ENCODE results near the gene TTC27.
"Not testable (repeated sequence)": the region's sequence is repeated elsewhere in the genome, so short reads cannot be mapped to it uniquely, and the experiment has no call there.

Gene TTC27

DNA sequence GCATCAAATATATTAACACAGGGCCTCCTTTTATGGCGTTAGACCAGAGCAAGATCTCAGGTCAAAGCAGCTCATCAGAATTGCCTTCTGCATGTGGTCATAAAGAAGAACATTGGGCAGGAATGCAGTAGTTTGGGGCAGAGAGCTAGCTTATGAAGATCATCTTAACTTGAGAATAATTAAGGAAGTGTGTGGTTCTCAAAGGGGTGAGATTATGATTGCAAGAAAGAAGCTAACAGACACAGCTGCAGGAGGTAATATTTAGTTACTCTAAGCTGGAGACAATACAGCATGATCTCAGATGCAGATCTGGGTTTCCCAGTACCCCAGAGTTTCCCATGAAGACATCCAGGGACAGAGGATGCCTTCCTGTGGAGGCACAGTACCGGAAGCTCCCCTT lies 91.6 kb downstream of the TTC27 start:
- Mint-ChIP-seq H3K9me3 (peaks cover 2% of the 10 kb centered on the region), H3K27me3 (no peaks in the 10 kb centered on the region), H3K36me3 (peaks cover 44% of the 10 kb centered on the region), H3K27ac (no peak overlapping the region), H3K4me3 (no peak overlapping the region), H3K4me1 (peaks cover 11% of the 10 kb centered on the region)
- no peak for ATAC-seq (ENCODE audit: low read depth)
- DNase-seq (ENCODE audit: low spot score in 2 of 2): no peak

DNA sequence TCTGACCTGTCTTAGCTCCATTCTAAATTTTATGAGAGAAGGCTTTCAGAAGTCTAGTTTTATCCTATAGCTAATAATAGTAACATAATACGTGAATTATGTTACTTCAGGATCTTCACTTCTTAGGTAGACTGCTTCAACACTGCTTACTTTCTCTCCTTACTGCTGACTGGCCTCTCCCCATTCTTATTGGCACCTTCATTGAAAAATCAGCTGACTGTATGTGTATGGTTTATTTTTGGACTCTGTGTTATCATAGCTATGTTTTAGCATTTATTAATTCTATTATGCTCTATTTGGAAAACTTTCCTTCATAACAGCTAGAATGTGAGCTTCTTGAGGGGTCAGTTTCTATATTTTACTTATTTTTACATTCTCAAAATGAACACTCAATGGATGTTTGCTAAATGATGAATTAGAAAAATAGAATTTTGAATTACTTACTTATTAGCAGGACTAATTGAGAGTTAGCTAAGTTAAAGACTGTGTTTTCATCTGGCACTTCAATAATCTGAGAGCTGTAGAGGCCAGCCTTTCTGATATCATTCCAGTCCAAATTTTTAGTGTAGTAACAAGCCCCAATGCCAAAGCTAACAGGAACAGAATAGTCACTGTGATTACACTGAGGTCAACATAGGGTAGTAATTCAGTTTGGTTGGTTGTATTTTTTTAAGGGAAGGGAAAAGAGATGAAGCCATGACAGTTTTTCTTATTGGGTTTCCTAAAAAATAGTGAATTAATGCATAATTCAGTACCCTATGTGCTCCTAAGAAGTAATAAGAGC lies 92.3 kb downstream of the TTC27 start:
- Mint-ChIP-seq H3K36me3 (peaks cover 45% of the 10 kb centered on the region), H3K4me1 (peaks cover 5% of the 10 kb centered on the region), H3K9me3 (peaks cover 2% of the 10 kb centered on the region), H3K27me3 (no peaks in the 10 kb centered on the region), H3K27ac (no peak overlapping the region), H3K4me3 (no peak overlapping the region)
- ATAC-seq (ENCODE audit: low read depth): no peak
- DNase-seq (ENCODE audit: low spot score in 2 of 2): no peak

DNA sequence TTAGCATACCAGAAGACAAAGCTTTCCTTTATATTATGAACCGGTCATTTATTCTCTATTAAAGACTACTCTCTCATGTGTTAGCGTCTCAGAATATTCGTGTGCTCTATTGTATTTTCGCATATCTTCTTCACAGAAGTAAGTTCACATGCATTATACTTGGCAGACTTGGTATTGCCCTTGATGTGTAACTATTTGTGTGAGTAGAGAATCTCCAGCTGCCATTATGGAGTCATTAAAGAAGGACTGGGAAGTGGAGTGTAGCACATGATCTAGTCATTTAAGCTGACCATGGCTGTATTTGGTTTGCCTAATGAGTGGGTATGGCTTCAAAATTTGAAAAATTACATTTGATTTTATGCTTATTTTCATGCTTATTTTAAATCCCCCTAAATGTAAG lies 92.9 kb downstream of the TTC27 start:
- peaks cover 2% of the 10 kb centered on the region for H3K9me3 Mint-ChIP-seq
- H3K4me1 Mint-ChIP-seq: peaks cover 2% of the 10 kb centered on the region
- no peak for ATAC-seq (ENCODE audit: low read depth)
- no peak overlapping the region for H3K4me3 Mint-ChIP-seq
- no peaks in the 10 kb centered on the region for H3K27me3 Mint-ChIP-seq
- H3K36me3 Mint-ChIP-seq: peaks cover 49% of the 10 kb centered on the region
- no peak overlapping the region for H3K27ac Mint-ChIP-seq
- DNase-seq (ENCODE audit: low spot score in 2 of 2): no peak

DNA sequence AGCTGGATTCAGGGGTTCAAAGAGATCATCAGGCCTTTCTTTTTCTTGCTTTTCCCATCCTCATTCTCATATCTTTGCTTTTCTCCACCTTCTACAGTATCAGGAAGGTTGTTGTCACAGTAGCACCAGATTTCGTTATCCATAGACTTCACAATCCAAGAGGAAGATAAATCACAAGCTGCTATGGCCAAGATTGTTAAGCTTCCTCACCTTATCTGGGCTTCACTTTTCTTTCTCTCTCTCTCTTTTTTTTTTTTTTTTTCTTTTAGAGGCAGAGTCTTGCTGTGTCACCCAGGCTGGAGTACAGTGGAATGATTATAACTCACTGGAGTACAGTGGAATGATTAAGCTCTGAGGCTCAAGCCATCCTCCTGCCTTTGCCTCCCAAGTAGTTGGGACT lies 93.5 kb downstream of the TTC27 start:
- H3K4me3 Mint-ChIP-seq: no peak overlapping the region
- H3K4me1 Mint-ChIP-seq: peaks cover 2% of the 10 kb centered on the region
- H3K27ac Mint-ChIP-seq: no peak overlapping the region
- DNase-seq (ENCODE audit: low spot score in 2 of 2): no peak
- no peak for ATAC-seq (ENCODE audit: low read depth)
- peaks cover 4% of the 10 kb centered on the region for H3K9me3 Mint-ChIP-seq
- H3K27me3 Mint-ChIP-seq: no peaks in the 10 kb centered on the region
- peaks cover 53% of the 10 kb centered on the region for H3K36me3 Mint-ChIP-seq

DNA sequence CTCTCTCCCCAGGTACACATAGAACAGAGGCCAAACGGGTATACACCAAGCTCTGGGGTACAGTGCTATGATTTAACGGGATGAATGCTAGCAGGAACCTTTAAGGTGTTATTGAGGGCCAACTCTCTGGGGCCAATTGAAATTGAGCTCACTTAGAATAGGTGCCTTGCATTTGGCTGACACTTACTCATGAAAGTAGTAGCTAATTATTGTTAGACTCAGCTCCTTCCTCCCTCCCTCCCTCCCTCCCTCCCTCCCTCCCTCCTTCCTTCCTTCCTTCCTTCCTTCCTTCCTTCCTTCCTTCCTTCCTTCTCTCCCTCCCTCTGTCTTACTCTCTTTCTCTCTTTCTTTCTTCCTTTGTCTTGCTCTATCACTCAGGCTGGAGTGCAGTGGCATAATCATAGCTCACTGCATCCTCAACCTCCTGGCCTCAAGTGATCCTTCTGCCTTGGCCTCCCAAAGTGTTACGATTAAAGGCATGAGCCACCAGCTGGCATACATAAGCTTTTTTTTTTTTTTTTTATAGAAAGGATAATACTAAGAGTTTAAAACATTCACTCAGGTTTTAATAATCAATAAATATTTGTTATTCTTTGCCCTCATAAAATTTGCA lies 95.7 kb downstream of the TTC27 start:
- H3K4me1 Mint-ChIP-seq: peaks cover 2% of the 10 kb centered on the region
- peaks cover 56% of the 10 kb centered on the region for H3K36me3 Mint-ChIP-seq
- no peak overlapping the region for H3K4me3 Mint-ChIP-seq
- H3K27ac Mint-ChIP-seq: no peak overlapping the region
- peaks cover 6% of the 10 kb centered on the region for H3K9me3 Mint-ChIP-seq
- DNase-seq (ENCODE audit: low spot score in 2 of 2): no peak
- no peaks in the 10 kb centered on the region for H3K27me3 Mint-ChIP-seq
- ATAC-seq (ENCODE audit: low read depth): no peak

DNA sequence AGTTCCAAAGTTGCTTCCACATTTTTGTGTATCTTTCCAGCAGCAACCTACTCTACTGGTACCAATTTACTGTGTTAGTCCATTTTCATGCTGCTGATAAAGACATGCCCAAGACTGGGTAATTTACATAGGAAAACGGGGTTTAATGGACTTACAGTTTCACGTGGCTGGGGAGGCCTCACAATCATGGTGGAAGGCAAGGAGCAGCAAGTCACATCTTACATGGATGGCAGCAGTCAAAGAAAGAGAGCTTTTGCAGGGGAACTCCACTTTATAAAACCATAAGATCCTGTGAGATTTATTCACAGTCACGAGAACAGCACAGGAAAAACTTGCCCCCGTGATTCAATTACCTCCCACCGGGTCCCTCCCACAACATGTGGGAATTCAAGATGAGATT lies 98.8 kb downstream of the TTC27 start:
- DNase-seq (ENCODE audit: low spot score in 2 of 2); ATAC-seq (ENCODE audit: low read depth); H3K4me1 Mint-ChIP-seq; H3K27me3 Mint-ChIP-seq; H3K4me3 Mint-ChIP-seq; H3K9me3 Mint-ChIP-seq: not testable (repeated sequence)
- H3K27ac Mint-ChIP-seq: peak overlapping the region; percentile 73
- H3K36me3 Mint-ChIP-seq: peaks cover 52% of the 10 kb centered on the region

DNA sequence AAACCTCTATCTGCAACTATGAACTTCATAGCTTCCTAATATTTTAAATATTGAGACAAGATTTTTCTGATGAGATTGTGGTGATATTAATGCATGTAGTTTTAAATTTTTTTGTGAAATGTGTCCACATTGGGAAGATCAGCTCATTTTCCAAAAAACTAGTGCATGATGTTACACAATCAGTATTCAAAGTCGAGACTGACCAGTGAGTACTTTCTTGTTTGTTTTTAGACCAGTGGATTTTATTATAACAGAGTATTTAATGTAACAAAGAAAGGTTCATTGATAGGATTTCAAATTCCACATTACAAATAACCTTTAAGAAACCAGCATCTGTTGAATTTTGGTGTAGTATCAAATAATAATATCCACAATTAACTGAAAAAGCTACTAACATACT lies 99.3 kb downstream of the TTC27 start:
- H3K27ac Mint-ChIP-seq: no peak overlapping the region
- DNase-seq (ENCODE audit: low spot score in 2 of 2) (no peak), ATAC-seq (ENCODE audit: low read depth) (no peak)
- no peaks in the 10 kb centered on the region for H3K27me3 Mint-ChIP-seq
- H3K9me3 Mint-ChIP-seq: peaks cover 6% of the 10 kb centered on the region
- peaks cover 2% of the 10 kb centered on the region for H3K4me1 Mint-ChIP-seq
- no peak overlapping the region for H3K4me3 Mint-ChIP-seq
- H3K36me3 Mint-ChIP-seq: peaks cover 47% of the 10 kb centered on the region

DNA sequence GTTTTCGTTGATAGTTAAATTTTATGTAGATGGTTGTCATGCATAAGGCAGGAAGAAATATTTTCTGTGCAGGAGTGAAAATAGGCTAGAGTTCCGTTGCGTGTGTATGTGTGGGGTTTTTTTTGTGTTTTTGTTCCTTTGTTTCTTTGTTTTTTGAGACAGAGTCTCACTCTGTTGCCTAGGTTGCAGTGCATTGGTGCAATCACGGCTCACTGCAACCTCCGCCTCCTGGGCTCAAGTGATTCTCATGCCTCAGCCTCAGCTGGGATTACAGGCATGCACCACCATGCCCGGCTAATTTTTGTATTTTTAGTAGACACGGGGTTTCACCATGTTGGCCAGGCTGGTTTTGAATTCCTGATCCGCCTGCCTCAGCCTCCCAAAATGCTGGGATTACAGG lies 103.1 kb downstream of the TTC27 start:
- H3K9me3 Mint-ChIP-seq; DNase-seq (ENCODE audit: low spot score in 2 of 2); H3K4me3 Mint-ChIP-seq; H3K4me1 Mint-ChIP-seq; H3K27ac Mint-ChIP-seq; ATAC-seq (ENCODE audit: low read depth); H3K27me3 Mint-ChIP-seq: not testable (repeated sequence)
- H3K36me3 Mint-ChIP-seq: peaks cover 29% of the 10 kb centered on the region

DNA sequence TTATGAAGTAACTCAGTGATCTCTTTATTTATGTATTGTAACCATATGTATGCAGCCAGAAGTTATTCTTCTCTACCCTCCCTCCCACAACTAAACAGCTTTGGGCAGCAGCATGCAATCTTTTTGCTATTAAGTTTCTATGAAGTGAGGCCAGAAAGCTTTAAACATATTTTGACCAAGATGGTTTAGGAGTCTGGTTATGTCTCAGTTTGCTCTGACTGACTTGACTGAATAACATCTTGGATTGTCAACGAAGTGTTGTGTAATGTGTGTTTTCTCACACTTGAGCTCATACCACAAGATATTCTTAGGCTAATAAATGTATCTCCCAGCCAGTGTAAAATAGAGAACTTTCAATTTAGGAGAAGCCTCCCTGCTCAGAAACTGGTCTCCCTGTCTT lies 104.3 kb downstream of the TTC27 start:
- Mint-ChIP-seq H3K27me3 (no peaks in the 10 kb centered on the region), H3K27ac (no peak overlapping the region), H3K4me3 (no peak overlapping the region), H3K36me3 (peaks cover 23% of the 10 kb centered on the region), H3K4me1 (no peaks in the 10 kb centered on the region), H3K9me3 (no peaks in the 10 kb centered on the region)
- DNase-seq (ENCODE audit: low spot score in 2 of 2) (no peak), ATAC-seq (ENCODE audit: low read depth) (no peak)

DNA sequence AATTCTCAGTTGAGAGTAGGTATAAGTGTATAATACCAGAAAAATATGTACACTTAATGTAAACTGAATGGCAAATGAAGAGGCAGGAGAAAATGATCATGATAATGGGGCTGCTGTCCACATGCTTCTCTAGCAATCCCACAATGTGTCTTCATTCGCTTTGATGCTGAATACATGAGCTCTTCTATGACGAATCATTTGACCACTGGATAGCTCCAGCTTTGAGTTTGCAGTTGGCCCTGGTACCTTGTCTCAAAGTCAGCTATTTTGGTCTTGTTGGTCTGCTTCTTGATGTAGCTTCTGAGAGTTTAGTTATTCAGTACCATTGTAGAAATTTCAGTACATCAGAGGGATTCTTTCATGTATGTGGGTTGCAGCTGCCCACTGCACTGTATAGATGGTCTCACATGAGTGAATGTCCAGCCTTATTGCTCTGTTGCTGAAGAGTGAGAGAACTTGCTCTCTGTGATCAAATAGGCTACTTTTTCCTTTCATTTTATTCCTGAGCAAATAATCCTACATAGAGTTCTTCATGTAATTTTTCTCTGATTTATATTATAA lies 105.1 kb downstream of the TTC27 start:
- H3K4me1 Mint-ChIP-seq: no peaks in the 10 kb centered on the region
- H3K9me3 Mint-ChIP-seq: no peaks in the 10 kb centered on the region
- ATAC-seq (ENCODE audit: low read depth) (no peak), DNase-seq (ENCODE audit: low spot score in 2 of 2) (no peak)
- H3K27me3 Mint-ChIP-seq: no peaks in the 10 kb centered on the region
- peak overlapping the region; percentile 41 for H3K27ac Mint-ChIP-seq
- H3K4me3 Mint-ChIP-seq: no peak overlapping the region
- H3K36me3 Mint-ChIP-seq: peaks cover 24% of the 10 kb centered on the region

DNA sequence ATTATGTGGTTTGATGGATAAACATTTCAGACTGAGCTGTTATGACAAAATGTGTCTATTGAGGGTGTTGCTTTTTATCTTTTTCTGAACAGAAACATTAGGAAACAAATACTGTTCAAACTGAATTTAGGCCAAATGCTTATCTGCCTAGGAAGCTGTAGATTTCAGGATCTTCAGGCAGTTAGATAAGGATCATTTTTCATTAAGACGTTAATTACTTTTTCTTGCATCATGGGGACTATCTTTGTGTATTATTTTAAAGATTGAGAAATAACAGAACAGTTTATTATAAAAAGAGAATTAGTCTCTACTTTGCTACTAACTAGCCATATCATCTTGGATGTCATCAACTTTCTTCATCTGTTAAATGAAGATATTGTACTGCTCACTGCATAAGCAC lies 107.5 kb downstream of the TTC27 start:
- no peak overlapping the region for H3K27ac Mint-ChIP-seq
- no peaks in the 10 kb centered on the region for H3K4me1 Mint-ChIP-seq
- ATAC-seq (ENCODE audit: low read depth) (no peak), DNase-seq (ENCODE audit: low spot score in 2 of 2) (no peak)
- no peaks in the 10 kb centered on the region for H3K9me3 Mint-ChIP-seq
- H3K36me3 Mint-ChIP-seq: peaks cover 20% of the 10 kb centered on the region
- H3K4me3 Mint-ChIP-seq: no peak overlapping the region
- H3K27me3 Mint-ChIP-seq: no peaks in the 10 kb centered on the region

DNA sequence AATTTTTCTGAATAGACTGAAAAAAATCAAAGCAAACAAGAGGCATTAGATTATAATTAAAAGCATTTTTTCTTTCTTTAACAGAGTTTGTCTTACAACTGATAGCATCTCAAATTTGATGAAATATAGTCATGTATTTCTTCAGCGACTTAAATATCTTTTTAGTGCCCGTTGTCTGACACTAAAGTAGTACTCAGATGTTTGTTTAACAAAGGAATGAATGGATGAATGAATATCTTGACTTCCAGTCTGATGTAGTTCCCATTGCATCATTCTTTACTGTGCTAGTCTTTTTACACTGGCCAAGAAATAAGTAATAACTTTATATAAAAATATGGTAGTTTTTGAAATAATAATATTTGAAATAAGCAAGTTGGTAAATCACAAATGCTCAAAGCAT lies 111.1 kb downstream of the TTC27 start:
- H3K4me3 Mint-ChIP-seq: no peak overlapping the region
- peaks cover 37% of the 10 kb centered on the region for H3K36me3 Mint-ChIP-seq
- DNase-seq (ENCODE audit: low spot score in 2 of 2) (no peak), ATAC-seq (ENCODE audit: low read depth) (no peak)
- no peaks in the 10 kb centered on the region for H3K27me3 Mint-ChIP-seq
- H3K27ac Mint-ChIP-seq: no peak overlapping the region
- no peaks in the 10 kb centered on the region for H3K4me1 Mint-ChIP-seq
- no peaks in the 10 kb centered on the region for H3K9me3 Mint-ChIP-seq

DNA sequence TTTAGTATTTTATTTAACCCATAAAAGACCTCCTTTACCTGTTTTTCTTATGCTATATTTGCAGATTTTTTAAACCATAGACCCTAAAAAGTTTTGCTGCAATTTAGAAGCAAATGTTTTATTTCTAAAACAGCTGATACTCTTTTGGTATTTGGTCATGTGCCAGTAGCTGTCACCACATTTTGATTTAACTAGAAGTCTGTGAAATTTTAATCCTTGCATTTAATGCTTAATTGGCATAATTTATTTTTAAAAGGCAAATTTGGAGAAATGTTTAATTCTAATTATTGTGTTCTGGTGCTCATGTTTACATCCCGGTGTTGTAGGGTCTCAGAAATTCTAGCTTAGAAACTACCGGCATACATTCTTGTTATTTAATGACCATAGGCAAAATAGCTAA lies 111.8 kb downstream of the TTC27 start:
- Mint-ChIP-seq H3K4me3 (no peak overlapping the region), H3K9me3 (no peaks in the 10 kb centered on the region), H3K27ac (no peak overlapping the region), H3K27me3 (no peaks in the 10 kb centered on the region), H3K4me1 (no peaks in the 10 kb centered on the region), H3K36me3 (peaks cover 41% of the 10 kb centered on the region)
- ATAC-seq (ENCODE audit: low read depth) (no peak), DNase-seq (ENCODE audit: low spot score in 2 of 2) (no peak)

DNA sequence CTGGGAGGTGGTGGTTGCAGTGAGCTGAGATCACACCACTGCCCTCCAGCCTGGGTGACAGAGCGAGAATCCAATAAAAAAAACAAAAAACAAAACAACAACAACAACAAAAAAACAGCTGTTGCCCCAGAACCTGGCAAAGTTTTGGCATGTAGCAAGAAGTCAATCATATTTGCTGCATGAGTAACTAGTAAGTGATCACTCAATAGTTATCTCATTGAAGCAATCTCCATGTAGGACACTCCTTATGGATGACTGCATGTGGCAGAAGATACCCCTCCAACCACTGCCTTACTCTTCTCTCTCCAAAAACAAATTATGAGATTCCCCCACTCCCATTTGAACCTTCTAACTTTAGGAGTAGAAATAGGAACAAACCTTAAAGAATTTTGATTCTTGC lies 113.7 kb downstream of the TTC27 start:
- peaks cover 42% of the 10 kb centered on the region for H3K36me3 Mint-ChIP-seq
- no peaks in the 10 kb centered on the region for H3K4me1 Mint-ChIP-seq
- H3K4me3 Mint-ChIP-seq: no peak overlapping the region
- H3K27ac Mint-ChIP-seq: no peak overlapping the region
- ATAC-seq (ENCODE audit: low read depth): no peak
- H3K9me3 Mint-ChIP-seq: peaks cover under 1% of the 10 kb centered on the region
- no peaks in the 10 kb centered on the region for H3K27me3 Mint-ChIP-seq
- DNase-seq (ENCODE audit: low spot score in 2 of 2): no peak

DNA sequence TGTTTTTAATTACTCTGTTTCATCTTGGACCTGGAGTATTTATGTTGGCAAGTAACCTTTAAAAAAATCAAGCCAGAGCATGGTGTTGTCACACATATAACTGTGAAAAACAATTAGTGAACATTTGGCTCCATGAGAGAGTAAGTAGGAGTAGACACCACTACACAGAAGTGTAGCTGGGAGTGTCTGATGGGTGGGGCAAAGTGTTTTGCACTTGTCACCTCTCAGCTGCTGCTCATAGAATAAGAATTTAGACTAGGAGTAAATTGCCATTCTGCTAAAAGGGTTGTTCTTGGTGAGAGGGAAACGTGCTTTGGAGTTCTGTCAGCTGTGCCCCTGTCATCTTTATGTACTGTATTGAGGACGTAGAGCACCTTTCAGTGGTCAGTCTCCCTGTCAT lies 114.5 kb downstream of the TTC27 start:
- Mint-ChIP-seq H3K36me3 (peaks cover 41% of the 10 kb centered on the region), H3K27me3 (no peaks in the 10 kb centered on the region), H3K27ac (no peak overlapping the region), H3K4me1 (no peaks in the 10 kb centered on the region), H3K4me3 (no peak overlapping the region), H3K9me3 (peaks cover 2% of the 10 kb centered on the region)
- ATAC-seq (ENCODE audit: low read depth): no peak
- DNase-seq (ENCODE audit: low spot score in 2 of 2): no peak

Data from memory B cell (primary cell).